ENCODE results near the gene CNTN1.

The CNTN1 gene

DNA sequence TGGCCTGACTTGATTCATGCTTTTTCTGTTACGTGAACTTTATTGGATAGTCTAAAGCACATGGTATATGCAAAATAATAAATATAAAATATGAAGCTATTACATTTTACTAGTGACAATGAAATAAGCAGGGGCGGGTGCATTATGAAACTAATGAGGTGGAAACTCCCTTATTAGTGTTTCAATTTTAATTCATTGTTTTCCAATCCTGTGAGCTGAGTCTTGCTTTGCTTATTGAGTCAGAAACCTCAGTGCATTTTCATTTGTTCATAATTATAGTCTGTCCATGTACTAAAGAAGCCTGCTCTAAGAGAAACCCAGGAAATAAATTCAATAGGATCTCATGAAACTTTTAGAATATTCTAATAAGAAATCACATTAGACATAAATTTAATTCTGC is 78.5 kb downstream of the CNTN1 start:
- DNase-seq (ENCODE audit: low read depth in 2 of 2), result no peak

DNA sequence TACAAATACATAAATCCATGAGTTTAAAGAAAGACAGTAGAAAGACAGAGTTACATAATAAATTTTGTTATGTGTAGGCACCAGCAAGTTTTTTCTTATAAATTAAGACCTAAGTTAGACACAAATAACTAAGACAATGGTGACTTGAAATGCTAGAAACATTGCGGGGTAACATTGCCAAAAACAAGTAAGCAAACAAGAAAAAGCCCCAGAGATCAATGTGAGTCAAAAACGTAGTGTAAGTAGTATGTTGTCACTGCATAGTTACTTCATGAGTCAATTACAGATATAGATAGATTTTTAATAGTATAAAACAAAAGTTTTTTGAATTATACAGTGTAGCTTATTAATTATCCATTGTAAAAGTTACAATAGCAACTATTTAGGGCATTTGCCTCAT is 83.4 kb downstream of the CNTN1 start:
- no peak for DNase-seq (ENCODE audit: low read depth in 2 of 2)

DNA sequence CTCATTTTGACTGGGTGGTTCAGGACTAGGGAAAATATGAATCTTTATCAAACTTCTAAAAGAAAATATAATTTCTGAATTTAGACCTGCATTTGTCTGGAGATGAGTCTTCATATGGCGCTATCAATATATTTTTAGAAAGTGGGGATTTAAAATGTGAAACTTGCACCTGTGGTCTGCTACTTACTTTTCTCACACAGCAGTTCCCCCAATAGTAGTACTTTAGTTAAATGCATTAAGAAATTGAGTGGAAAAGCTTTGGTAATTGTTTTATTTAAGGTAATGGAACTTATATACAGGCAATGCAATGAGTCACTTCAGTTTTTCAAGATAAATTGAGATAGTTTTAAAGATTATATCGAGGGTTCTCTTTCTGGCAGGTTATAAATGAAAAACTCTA is 91.9 kb downstream of the CNTN1 start:
- DNase-seq (ENCODE audit: low read depth in 2 of 2), result no peak

DNA sequence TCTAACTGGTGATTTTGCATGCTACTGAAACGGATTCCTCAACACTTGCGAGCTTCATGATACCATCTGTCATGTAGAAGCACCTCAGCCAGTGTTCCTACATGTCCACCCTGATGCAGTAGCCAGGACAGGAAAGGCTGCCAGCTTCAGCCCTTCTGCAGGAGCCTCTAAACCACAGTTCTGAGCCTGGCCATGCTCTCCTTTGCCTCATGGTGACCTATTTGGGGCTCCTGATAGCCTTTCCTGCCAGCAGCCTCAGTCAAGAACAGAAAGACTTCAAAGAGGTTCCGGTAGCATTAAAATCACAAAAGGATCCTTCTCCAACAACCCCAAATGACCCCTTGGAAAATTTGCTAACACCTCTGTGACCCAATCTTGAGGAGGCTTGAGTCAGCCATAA is 96.0 kb downstream of the CNTN1 start:
- DNase-seq (ENCODE audit: low read depth in 2 of 2), result no peak

DNA sequence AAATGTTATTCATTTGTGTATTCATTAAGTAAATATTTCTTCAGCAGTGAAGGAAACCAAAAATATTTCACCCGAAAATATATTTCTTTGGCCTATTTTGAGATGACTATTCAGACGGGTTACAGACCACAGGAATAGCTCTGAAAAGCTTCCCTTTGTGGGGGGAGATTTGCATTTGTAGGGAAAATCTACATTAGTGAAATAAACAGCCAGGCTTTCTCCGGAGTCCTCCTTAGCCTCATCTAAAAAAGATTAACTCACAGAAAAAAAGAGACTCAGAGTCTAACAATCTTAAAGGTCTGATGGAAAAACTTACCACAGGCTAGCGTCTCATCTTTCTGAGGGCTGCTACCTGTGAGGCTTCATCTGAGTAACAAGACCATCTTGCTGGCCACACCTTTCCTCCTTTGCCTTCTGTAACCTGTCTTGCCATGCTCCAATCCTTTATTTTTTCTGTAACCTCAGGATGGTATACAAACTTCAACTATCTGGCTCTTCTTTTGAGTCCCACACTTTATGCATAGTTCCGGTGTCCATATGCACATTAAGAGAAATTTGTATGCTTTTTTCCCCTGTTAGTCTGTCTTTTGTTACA is 100.7 kb downstream of the CNTN1 start:
- DNase-seq (ENCODE audit: low read depth in 2 of 2), result no peak

DNA sequence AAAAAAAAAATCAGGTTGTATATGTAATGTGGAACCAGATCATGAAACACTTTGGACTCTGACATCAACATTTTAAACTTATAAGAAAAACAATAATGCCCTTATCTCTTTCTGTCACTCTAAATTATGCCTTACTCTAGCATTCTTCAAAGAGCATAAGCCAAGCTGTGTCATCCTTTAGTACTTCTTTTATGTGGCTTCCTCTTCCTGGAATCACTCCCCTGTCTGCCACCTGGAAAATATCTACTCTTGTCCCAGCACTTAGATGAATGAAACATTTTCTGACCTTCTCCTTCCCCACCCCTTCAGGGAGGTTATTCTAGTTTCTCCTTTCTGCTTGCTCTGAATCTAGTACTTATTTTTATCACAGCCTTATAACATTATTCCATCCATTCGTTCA is 101.2 kb downstream of the CNTN1 start:
- DNase-seq (ENCODE audit: low read depth in 2 of 2), result no peak

DNA sequence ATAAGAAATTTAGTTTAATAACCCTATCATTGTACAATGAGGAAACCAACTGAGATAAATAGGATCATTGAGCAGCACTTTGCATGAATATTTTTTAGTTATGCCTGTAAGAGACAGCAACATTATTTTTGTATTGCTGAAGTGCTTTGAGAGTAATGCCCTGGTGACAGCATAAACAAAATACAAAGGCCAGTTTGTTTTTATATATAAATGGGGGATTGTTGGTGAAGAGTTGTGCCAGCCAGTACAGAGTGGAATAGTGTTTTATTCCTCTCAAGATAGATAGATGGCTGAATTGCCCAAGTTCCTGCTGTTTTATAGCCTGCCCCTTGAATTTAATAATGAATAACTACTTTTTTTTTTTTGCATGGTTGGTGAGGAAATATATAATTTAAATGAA is 101.8 kb downstream of the CNTN1 start:
- no peak for DNase-seq (ENCODE audit: low read depth in 2 of 2)

DNA sequence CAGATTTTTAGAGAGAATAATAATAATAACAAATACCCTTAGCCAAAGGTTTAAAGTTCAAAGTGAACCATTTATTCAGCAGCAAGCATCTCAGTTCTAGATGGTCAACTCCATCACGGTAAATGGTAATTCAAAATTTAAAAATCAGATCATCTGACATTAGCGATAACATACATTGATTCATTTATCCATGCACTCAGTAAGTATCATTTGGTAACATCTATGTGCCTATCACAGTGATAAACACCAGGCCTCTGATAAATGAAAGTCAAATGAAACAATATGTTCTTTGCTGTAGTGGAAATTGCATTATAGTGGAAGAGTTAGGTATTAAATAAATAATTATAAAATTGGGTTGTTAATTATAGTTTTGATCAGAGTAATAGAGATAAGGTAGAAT is 108.8 kb downstream of the CNTN1 start:
- DNase-seq (ENCODE audit: low read depth in 2 of 2), result no peak

DNA sequence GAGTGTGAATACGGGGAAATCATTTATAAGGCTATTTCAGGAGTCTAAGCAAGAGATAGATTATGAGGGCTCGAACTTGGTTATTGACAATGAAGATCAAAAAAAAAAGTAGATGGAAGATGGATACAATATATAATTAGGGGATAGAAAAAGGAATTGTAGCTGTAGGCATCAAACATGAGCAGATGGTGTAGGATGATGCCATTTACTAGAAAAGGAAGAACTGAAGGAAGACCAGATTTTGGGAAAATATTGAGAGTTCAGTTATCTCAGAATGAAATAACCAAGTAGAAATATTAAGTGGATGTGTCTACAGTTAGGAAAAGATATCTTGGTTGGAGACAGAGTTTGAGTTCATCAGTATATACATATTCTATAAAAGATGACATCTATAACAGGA is 109.6 kb downstream of the CNTN1 start:
- no peak for DNase-seq (ENCODE audit: low read depth in 2 of 2)

DNA sequence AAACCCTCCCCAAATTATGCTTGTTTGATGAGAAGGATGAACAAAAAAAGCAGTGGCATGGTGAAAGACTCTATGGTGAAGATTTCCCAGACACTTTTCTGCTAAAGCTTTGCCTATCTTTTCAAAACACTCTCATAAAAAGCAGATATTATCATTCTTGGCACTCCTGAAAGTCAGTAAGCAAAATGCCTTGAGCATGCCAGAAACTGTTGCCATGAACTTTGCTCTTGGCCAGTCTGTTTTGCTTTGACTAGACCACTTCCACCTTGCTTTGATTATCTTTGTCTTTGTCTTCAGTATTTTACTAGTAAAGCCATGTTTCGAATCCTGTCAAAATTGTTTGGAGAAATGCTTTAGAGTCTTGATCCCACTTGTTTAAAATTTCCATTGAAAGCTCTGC is 110.4 kb downstream of the CNTN1 start:
- no peak for DNase-seq (ENCODE audit: low read depth in 2 of 2)

DNA sequence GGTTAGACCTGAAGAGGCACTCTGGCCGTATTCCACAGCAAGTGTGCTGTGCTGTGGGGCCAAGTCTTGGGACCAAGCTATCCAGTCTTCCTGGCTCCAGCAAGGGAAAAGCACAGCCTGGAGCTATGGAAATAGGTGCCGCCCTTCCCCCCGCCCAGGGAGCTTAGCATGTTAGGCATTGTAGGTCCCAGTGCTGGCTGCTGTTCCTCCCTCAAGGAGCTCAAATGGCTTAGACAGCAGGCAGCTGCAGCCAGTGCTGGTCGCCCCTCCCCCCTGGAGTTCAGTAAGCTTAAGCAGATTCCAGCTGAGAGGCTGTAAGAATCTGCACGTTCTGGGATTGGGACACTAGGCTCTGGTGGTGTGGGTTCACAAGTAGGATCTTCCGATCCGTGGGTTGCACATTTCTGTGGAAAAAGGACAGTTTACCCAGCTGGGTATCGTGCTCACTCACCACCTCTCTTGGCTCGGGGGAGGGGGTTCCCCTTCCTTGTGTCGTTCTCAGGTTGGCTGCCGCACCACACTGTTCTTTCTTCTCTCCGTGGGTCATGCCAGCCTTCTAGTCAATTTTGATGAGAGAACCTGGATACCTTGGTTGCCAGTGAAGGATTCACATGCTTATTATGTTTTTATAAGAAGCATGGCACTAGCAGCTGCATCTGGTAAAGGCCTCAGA is 127.3 kb downstream of the CNTN1 start:
- no peak for DNase-seq (ENCODE audit: low read depth in 2 of 2)

DNA sequence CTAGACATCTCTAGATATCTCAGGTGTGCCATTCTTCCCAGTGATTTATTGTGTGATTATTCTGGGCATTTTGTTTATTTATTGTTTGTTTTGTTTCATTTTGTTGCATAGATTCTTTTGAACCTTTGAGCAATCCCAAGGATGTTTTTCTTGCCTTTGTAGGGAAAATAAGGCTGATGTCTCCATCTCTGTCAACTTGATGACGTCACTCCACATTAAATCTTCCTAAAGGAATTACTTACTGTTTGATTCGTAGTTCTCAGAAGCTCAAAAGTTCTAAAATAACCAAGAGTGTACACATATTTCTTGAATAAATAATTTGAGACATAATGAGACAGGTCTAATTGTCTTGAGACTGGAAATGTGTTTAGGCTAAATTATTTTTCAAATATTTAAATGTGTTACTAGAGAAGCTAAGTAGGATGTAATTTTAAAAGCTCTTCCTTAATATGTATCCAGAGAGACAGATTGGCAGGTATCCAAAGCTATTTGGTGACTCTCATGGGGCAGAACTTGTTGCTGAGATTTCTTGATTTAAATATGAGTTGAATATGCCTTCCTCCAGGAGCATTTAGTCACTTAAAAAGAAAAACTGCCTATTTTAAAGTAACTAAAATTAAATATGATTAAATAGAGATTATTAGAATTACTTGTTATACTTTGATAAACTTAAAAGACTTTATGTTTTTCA is 128.7 kb downstream of the CNTN1 start:
- DNase-seq (ENCODE audit: low read depth in 2 of 2), result no peak

DNA sequence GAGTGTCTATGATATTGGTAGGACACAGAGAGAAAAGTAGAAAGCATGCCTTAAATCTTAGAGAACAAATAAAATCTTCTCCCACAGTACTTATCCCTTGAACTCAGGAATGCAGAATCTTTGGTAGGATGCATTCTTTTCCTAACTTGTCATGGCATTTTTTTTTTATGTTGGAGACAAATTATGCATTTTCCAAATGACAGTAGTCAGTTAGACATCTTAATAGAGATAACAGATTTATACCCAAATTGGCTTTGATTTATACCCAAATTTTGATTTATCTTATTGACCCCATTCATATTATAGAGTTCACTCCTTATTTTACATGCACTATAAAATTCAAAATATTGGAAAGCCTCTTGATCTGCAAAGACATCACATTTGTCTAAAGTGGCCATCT is 132.9 kb downstream of the CNTN1 start:
- no peak for DNase-seq (ENCODE audit: low read depth in 2 of 2)

DNA sequence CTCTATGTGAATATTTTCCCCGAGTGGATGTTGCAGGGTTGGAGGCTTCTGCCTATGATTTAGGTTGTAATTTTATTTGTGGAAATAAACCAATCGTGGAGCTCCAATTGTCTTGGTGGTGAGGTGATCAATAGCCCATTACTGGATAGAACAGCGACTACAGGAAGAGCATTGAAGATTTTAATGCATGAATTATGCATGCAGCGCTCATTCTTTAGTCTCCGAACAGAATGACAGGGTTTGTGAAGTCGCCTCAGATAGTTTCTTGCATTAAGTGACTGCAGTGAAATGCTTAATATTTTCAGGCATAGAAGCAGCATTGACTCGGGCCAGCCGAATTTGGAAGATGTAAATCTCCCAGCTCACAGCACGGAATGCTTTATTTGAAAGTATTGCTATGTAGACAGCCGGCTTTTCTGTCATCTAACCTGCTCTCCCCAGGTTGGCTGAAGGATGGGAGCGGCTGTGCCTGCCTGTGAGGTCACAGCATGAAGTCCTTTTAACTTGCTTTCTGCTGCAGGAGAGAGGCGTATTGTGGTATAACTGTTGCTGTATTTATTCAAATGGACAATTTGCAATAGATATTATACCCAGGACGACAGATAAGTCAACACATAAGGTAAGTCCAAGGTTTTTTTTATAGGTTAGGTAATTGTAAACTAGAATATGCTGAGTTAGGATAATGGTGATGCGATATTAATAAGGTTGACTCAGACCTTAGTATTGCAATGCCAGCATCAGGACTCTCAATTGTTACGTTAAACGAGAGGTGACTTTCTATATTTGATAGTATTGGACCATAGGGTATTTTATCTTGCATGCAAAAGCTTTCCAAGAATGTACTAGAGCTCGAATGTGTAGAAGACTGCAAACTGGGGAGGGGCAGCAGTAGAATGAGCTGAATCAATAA is 135.7 kb downstream of the CNTN1 start:
- DNase-seq (ENCODE audit: low read depth in 2 of 2), result no peak

DNA sequence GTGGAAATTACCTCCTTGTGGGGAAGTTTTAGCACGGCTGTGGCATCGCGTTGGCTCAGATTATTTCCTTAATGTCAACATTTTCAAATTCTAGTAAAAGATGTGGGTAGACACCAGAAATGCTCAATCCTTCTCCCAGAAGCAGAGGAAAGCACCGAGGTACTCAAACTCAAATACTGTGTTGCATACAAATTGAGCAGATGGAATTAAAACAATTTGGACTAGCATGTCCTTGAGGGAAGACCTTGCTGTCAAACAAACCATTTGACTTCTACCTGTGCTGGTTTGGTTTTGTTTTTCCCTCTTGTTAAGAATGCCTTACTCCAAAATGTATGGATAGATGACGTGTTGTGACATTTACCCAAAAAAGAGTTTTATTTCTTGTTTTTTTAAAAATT is 136.4 kb downstream of the CNTN1 start:
- DNase-seq (ENCODE audit: low read depth in 2 of 2), result no peak

DNA sequence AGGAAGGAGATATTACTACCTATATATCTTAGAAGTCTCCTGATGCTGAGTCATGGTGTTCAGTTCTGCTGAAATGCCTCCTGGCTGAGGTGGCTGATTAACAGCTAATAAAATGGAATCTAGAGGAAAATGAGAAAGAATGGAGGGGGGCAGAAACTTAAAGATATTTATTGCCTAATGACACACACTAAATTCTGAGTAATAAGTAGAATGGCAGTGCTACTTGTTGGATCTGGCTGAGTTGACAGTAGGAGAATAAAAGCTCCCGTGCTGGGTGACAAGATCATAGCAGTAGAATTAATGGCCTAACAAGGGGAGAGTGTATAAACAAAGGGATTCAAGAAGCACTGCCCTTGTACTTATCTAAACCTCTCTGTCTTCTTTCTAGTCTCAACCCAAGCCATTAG is 137.5 kb downstream of the CNTN1 start:
- no peak for DNase-seq (ENCODE audit: low read depth in 2 of 2)

DNA sequence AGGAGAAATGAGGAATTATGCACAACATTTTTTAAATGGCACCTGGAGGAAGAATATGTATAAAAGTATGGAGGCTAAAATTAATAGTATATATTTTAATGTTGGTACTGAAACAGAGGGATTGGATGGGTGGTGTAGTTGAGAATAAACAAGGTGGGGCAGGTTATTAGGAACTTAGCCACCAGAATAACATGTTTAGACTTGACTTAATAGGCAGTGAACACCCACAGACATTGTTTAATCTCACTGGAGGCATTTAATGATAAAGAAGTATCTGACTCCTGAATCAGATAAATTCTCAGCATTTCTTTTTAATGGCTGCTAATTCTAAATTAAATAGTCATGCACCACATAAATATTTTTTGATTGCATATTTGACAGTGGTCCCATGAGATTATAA is 139.7 kb downstream of the CNTN1 start:
- no peak for DNase-seq (ENCODE audit: low read depth in 2 of 2)

DNA sequence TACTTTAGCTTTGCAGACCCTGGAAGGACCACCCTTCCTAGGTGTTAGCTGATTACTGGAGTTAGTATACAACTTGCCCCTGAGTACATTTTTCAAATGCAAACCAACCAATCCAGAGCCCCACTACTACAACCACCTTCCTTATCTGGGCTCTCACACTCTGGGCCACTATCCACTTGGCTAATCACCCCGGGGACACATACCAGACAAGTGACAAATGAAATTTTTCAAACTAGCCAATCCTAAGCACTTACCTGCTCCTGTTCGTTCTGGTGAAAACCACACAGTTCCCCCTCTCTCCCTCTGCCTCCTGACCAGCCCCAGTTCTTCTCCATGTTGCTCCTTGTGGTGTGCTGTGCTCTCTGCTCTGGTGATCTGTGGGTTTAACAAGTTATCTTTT is 140.4 kb downstream of the CNTN1 start:
- no peak for DNase-seq (ENCODE audit: low read depth in 2 of 2)

DNA sequence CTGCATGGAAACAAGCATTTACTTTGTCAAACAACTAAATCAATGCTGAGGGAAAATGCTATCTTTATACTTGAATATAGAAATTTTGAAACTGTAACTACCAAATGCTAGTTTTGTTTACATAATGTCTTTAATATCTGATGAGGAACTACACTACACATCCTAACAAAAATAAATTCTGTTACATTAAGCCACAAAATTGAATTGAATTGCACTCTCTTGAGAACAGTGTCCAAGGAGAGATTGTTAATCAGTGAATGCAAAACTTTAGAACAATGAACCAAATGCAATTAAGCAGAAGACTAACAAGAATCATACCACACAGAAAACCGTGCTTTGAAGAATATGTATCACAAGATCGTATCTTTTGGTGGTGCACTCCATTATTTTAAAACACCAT is 141.6 kb downstream of the CNTN1 start:
- DNase-seq (ENCODE audit: low read depth in 2 of 2), result no peak

DNA sequence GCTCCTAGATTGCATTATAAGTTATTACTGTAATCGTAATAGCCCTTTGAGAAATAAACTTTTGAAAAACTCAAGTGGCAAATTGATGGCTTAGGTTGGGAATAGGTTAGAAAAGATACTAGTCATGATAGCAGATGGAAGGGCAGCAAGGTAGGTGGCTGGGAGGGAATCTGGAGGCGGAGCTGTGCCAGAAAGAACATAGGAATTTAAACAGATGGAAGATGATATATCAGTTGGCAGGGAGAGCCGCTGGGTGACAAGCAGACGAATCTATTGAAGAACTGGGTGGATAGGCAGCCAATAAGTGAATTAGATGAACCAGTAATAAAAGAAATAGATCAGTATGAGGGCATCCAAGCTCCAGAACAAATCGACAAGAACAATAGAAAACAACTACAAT is 142.1 kb downstream of the CNTN1 start:
- DNase-seq (ENCODE audit: low read depth in 2 of 2), result no peak

DNA sequence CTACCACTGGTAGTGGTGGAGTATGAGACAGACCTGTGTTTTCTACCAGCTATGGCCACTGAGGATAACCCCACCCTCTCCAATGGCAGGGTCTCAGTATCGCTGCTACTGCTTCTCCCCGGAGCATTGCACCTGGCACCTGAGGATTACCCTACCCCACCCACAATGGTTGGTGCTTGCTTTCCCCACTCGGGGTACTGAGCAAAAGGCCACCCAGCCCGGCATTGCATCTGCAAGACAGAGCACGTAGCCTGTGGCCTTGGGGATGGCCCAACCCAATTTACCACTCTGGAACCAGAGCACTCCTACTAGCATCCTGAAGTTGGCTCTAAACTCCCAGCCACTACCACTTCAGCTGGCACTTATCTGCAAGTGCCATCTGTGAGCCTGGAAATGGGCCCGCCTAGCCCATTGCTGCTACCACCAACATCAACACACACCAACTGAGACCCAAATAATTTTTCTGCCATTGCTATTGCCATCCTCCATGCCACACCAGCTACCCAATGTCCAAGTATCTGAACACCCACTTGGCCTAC is 145.7 kb downstream of the CNTN1 start:
- no peak for DNase-seq (ENCODE audit: low read depth in 2 of 2)

DNA sequence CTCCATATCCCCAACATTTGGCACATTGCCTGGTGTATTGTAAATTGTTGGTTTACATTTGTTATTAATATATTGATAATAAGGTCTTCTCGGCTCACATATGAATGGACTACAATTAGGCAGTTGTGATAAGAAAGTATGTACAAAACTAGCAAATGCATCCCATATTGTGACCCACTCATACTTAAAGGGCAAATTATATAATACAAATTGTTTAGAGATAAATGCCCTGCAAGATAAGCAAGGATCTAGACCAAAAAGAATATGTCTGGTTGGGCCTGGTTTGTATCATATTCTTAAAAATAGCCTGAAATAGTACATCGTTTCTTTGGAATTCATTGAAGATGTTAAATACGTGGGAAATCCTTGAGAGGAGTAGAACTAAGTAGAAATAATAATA is 151.3 kb downstream of the CNTN1 start:
- DNase-seq (ENCODE audit: low read depth in 2 of 2), result no peak
